Kidney (tissue), 14 donors: ENCODE measurements around the gene SMTNL2. TPM values are rescaled to one million over a fixed set of nuclear protein-coding genes. Genes with fewer than 3 reads are reported as not detected.
A peak's percentile ranks its signal among the peaks of the same experiment; 100 is the strongest.

Source experiments
- DNase-seq, 5 donors: peaks; one replicate each; pipeline ENCODE4 v3.0.0-alpha.2; 2013 to 2020
- FAIRE-seq: peaks from 2 replicates; lab custom pipeline; 2012; peaks lifted over from hg19 to GRCh38; lab: Jason Lieb, UNC
- H3K27ac ChIP-seq, 2 donors: one replicate each; pipeline ENCODE4 v1.7.0; 2013; ENCODE audit warnings: low read depth in 2 of 2, low read length in 2 of 2, inconsistent platforms in 1 of 2
- H3K27me3 ChIP-seq: one replicate; pipeline ENCODE4 v1.7.1; 2013; ENCODE audit warnings: low read length, inconsistent platforms; ENCODE audit not compliant: control insufficient read depth, insufficient read depth
- H3K36me3 ChIP-seq, 3 donors: one replicate each; pipeline versions ENCODE4 v1.7.0 to v1.7.1; 2013; ENCODE audit warnings: low read length in 3 of 3, control low read depth in 1 of 3, inconsistent platforms in 1 of 3; ENCODE audit not compliant: insufficient read depth in 3 of 3, control insufficient read depth in 2 of 3
- H3K4me1 ChIP-seq, 3 donors: one replicate each; pipeline versions ENCODE4 v1.7.0 to v1.7.1; 2013; ENCODE audit warnings: low read length in 3 of 3, inconsistent platforms in 1 of 3, low read depth in 1 of 3; ENCODE audit not compliant: control insufficient read depth in 2 of 3, insufficient read depth in 2 of 3
- H3K4me3 ChIP-seq, 3 donors: one replicate each; pipeline versions ENCODE4 v1.7.0 to v1.8.1; 2013; ENCODE audit warnings: low read length in 3 of 3, control low read depth in 1 of 3, inconsistent platforms in 1 of 3
- H3K9ac ChIP-seq, 3 donors: one replicate each; pipeline versions ENCODE4 v1.7.0 to v1.7.1; 2013; ENCODE audit warnings: low read length in 3 of 3, control low read depth in 1 of 3, inconsistent platforms in 1 of 3
- H3K9me3 ChIP-seq, 3 donors: one replicate each; pipeline versions ENCODE4 v1.7.0 to v1.7.1; 2013; ENCODE audit warnings: low read length in 3 of 3, control low read depth in 1 of 3, inconsistent platforms in 1 of 3; ENCODE audit not compliant: control insufficient read depth in 2 of 3, insufficient read depth in 1 of 3
- CTCF ChIP-seq: IDR thresholded peaks from 3 replicates; pipeline ENCODE4 v1.5.1; 2012; ENCODE audit warnings: mild to moderate bottlenecking, moderate library complexity, borderline replicate concordance; ENCODE audit not compliant: insufficient read depth; ENCODE audit errors: extremely low read depth
- intact Hi-C: fragments of 100-400 bp; cut with DNase I; formaldehyde crosslinking; loops from one replicate; pipeline ENCODE4 v1.11.1; 2022
- polyA plus RNA-seq: library from polyadenylated mRNA; stranded (reverse); fragments of 350-450 nt; fragmentation: Illumina TruSeq; extraction: RNeasy Lipid Tissue Mini Kit (QIAGEN cat#74804); gene quantifications from one replicate; pipeline ENCODE4 v1.2.3, GENCODE V29; 2014; ENCODE audit warnings: low read depth, low replicate concordance; ENCODE audit not compliant: insufficient read depth
- total RNA-seq: library from RNA; stranded (reverse); fragmentation: NEBNext Ultra II Directional; extraction: Animal tissue kit (Norgen Biotek cat#: 25700); gene quantifications from one replicate; pipeline ENCODE4 v1.2.1, GENCODE V29; 2021
- donor health status: control.
- donor health status: control.
- donor health status: control.
- donor health status: control.
- donor health status: control.
- donor health status: DM: yes; HTN: yes; CAD: no.
- donor health status: Normal renal cell carcinoma (clear cell type).

The SMTNL2 gene
- total and polyA plus RNA-seq, 2 donors from 2014 or later: 25.6 to 58.1 TPM

GRCh38 chr17:4592240-4593005 lies 8.1 kb downstream of the SMTNL2 start:
- Histone ChIP-seq H3K4me3 (no peak overlapping the region), H3K9me3 (no peaks in the 10 kb centered on the region), H3K27me3 (no peaks in the 10 kb centered on the region), H3K27ac (peak overlapping the region; percentile 2 to 11), H3K4me1 (peaks cover 0 to 33% (median 16%) of the 10 kb centered on the region in 3 donors), H3K9ac (no peak overlapping the region), H3K36me3 (peaks cover 0 to 17% (median 2%) of the 10 kb centered on the region in 3 donors)
- DNase-seq: peak in 1 of 5 donors; percentile 34
- intact Hi-C loops: no loop called here
- TF ChIP-seq CTCF: no peak
- no peak for FAIRE-seq

- peaks cover 0 to 32% (median 12%) of the 10 kb centered on the region in 3 donors for H3K4me1 ChIP-seq
- H3K27ac ChIP-seq: no peak overlapping the region
- no peak for TF ChIP-seq CTCF
- no peaks in the 10 kb centered on the region for H3K9me3 ChIP-seq
- intact Hi-C loops: no loop called here
- H3K9ac ChIP-seq: no peak overlapping the region
- H3K27me3 ChIP-seq: no peaks in the 10 kb centered on the region
- peaks cover 0 to 23% (median 3%) of the 10 kb centered on the region in 3 donors for H3K36me3 ChIP-seq
- DNase-seq: peak in 1 of 5 donors; percentile 73
- no peak overlapping the region for H3K4me3 ChIP-seq
- no peak for FAIRE-seq
Measured at GRCh38 chr17:4593021-4593421, 8.7 kb downstream of the SMTNL2 start.

- peaks cover 0 to 29% (median 4%) of the 10 kb centered on the region in 3 donors for H3K36me3 ChIP-seq
- H3K4me3 ChIP-seq: no peak overlapping the region
- H3K27ac ChIP-seq: no peak overlapping the region
- peak in 1 of 5 donors; percentile 57 for DNase-seq
- no peaks in the 10 kb centered on the region for H3K9me3 ChIP-seq
- intact Hi-C loops: no loop called here
- H3K4me1 ChIP-seq: peaks cover 0 to 22% (median 8%) of the 10 kb centered on the region in 3 donors
- no peaks in the 10 kb centered on the region for H3K27me3 ChIP-seq
- no peak for FAIRE-seq
- TF ChIP-seq CTCF: no peak
- H3K9ac ChIP-seq: no peak overlapping the region
Measured at GRCh38 chr17:4594406-4594805, 10.1 kb downstream of the SMTNL2 start.
